HEK293T (cell line): ENCODE data around the gene KLHL26.

Source experiments
- CTCF ChIA-PET: fragments of 350-600 bp; formaldehyde crosslinking; extraction: SDS; loops from one replicate; lab custom pipeline; 2021; ENCODE audit warnings: antibody characterized with exemption, inconsistent platforms; lab: Yijun Ruan, JAX
- POLR2A ChIA-PET: fragments of 350-600 bp; formaldehyde crosslinking; extraction: SDS; loops from one replicate; lab custom pipeline; 2020; ENCODE audit warnings: antibody characterized with exemption, inconsistent platforms; lab: Yijun Ruan, JAX
- DNase-seq: peaks from one replicate; pipeline ENCODE4 v3.0.0; 2012; ENCODE audit warnings: mixed read lengths; ENCODE audit errors: extremely low spot score
- ARNT ChIP-seq: fragments of 450-650 bp; IDR thresholded peaks from 2 replicates; pipeline ENCODE4 v1.6.1; 2017; ENCODE audit warnings: mild to moderate bottlenecking
- BHLHE40 ChIP-seq: fragments of 450-650 bp; IDR thresholded peaks from 2 replicates; pipeline ENCODE4 v1.6.1; 2016; ENCODE audit warnings: mild to moderate bottlenecking, moderate library complexity, borderline replicate concordance
- CTBP1 ChIP-seq: fragments of 450-650 bp; IDR thresholded peaks from 2 replicates; pipeline ENCODE4 v1.6.1; 2016; ENCODE audit warnings: borderline replicate concordance
- ELF4 ChIP-seq: fragments of 450-650 bp; IDR thresholded peaks from 2 replicates; pipeline ENCODE4 v1.6.1; 2017; ENCODE audit warnings: antibody characterized with exemption
- FOXA1 ChIP-seq: fragments of 450-650 bp; IDR thresholded peaks from 2 replicates; pipeline ENCODE4 v1.6.1; 2016; ENCODE audit warnings: mild to moderate bottlenecking
- FOXK2 ChIP-seq: fragments of 450-650 bp; IDR thresholded peaks from 2 replicates; pipeline ENCODE4 v1.6.1; 2016; ENCODE audit warnings: mild to moderate bottlenecking
- FOXM1 ChIP-seq: fragments of 450-650 bp; IDR thresholded peaks from 2 replicates; pipeline ENCODE4 v1.6.1; 2017; ENCODE audit warnings: mild to moderate bottlenecking, borderline replicate concordance
- HDGF ChIP-seq: fragments of 450-650 bp; IDR thresholded peaks from 2 replicates; pipeline ENCODE4 v1.6.1; 2017; ENCODE audit warnings: antibody characterized with exemption, borderline replicate concordance
- L3MBTL2 ChIP-seq: fragments of 450-650 bp; conservative IDR thresholded peaks from 2 replicates; pipeline ENCODE4 v1.6.1; 2016; ENCODE audit warnings: mild to moderate bottlenecking
- LEF1 ChIP-seq: fragments of 450-650 bp; IDR thresholded peaks from 2 replicates; pipeline ENCODE4 v1.6.1; 2017; ENCODE audit warnings: mild to moderate bottlenecking, borderline replicate concordance
- NFRKB ChIP-seq: fragments of 450-650 bp; IDR thresholded peaks from 2 replicates; pipeline ENCODE4 v1.6.1; 2016; ENCODE audit warnings: mild to moderate bottlenecking, moderate library complexity
- PKNOX1 ChIP-seq: fragments of 450-650 bp; IDR thresholded peaks from 2 replicates; pipeline ENCODE4 v1.6.1; 2016
- SP1 ChIP-seq: fragments of 450-650 bp; IDR thresholded peaks from 2 replicates; pipeline ENCODE4 v1.6.1; 2017
- SUZ12 ChIP-seq: fragments of 450-650 bp; IDR thresholded peaks from 2 replicates; pipeline ENCODE4 v1.6.1; 2016; ENCODE audit warnings: mild to moderate bottlenecking
- TARDBP ChIP-seq: fragments of 450-650 bp; IDR thresholded peaks from 2 replicates; pipeline ENCODE4 v1.6.1; 2016
- ZNF384 ChIP-seq: fragments of 450-650 bp; IDR thresholded peaks from 2 replicates; pipeline ENCODE4 v1.6.1; 2016

The KLHL26 gene

DNA sequence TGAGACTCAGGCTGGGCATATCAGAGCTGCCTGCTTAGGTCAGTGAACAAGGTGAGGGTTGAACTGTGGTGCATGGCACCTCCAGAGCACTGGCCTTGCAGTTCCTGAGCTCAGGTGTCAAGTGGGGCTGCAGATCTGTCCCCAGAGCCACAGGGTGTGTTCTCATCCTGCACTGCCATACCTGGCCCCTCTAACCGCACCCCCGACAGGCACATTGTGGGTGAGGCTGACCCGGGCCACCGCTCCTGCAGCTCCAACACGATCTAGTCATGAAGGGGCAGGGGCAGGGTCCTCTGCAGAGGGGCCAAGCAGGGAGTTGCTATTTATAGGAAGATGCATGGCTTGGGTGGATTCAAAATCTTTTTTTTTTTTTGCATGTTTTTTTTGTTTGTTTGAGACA lies 30.0 kb downstream of the KLHL26 start:
- ChIA-PET CTCF (no interaction called here), POLR2A (no interaction called here)
- TF ChIP-seq ELF4 (no peak), SUZ12 (no peak), ZNF384 (no peak), PKNOX1 (no peak), BHLHE40 (no peak), LEF1 (no peak), FOXK2 (no peak), NFRKB (no peak), TARDBP (no peak), FOXA1 (no peak), SP1 (no peak)
- DNase-seq, result no peak

- DNase-seq, result no peak
- TF ChIP-seq FOXM1, result no peak
- no peak for TF ChIP-seq TARDBP
- TF ChIP-seq SUZ12, result no peak
- TF ChIP-seq L3MBTL2, result no peak
- TF ChIP-seq CTBP1, result no peak
- TF ChIP-seq NFRKB, result no peak
- no peak for TF ChIP-seq HDGF
- no peak for TF ChIP-seq PKNOX1
- no peak for TF ChIP-seq BHLHE40
- no peak for TF ChIP-seq ELF4
- TF ChIP-seq SP1, result no peak
- TF ChIP-seq ZNF384, result no peak
- no peak for TF ChIP-seq FOXK2
- no peak for TF ChIP-seq ARNT
- no peak for TF ChIP-seq LEF1
- no peak for TF ChIP-seq FOXA1
Observed at GRCh38 chr19:18667531-18668251, 30.9 kb downstream of the KLHL26 start.

DNA sequence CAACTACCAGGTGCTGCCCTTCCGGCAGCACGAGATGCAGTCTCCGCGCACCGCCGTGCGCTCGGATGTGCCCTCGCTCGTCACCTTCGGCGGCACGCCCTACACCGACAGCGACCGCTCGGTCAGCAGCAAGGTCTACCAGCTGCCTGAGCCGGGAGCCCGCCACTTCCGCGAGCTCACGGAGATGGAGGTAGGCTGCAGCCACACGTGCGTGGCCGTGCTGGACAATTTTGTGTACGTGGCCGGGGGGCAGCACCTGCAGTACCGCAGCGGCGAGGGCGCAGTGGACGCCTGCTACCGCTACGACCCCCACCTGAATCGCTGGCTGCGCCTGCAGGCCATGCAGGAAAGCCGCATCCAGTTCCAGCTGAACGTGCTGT lies 31.4 kb downstream of the KLHL26 start:
- TF ChIP-seq FOXK2, result no peak
- no peak for TF ChIP-seq TARDBP
- TF ChIP-seq FOXM1, result no peak
- no peak for TF ChIP-seq PKNOX1
- no peak for TF ChIP-seq SP1
- TF ChIP-seq FOXA1, result no peak
- TF ChIP-seq NFRKB, result no peak
- no peak for TF ChIP-seq SUZ12
- no peak for TF ChIP-seq BHLHE40
- no peak for DNase-seq
- ChIA-PET CTCF (no interaction called here), POLR2A (no interaction called here)

More at GRCh38 chr19:18667531-18668251, 30.9 kb downstream of the KLHL26 start:
- POLR2A ChIA-PET, result no interaction called here
- CTCF ChIA-PET, result no interaction called here

- CTCF ChIA-PET, result no interaction called here
- no peak for DNase-seq
Observed at GRCh38 chr19:18668744-18669523, 32.1 kb downstream of the KLHL26 start.

GRCh38 chr19:18669524-18669817 lies 32.6 kb downstream of the KLHL26 start:
- CTCF ChIA-PET, result no interaction called here
- TF ChIP-seq HDGF, result no peak
- TF ChIP-seq SP1, result no peak
- no peak for TF ChIP-seq ELF4
- no peak for TF ChIP-seq FOXK2
- no peak for TF ChIP-seq ARNT
- TF ChIP-seq TARDBP, result no peak
- TF ChIP-seq ZNF384, result no peak
- TF ChIP-seq FOXM1, result no peak
- TF ChIP-seq SUZ12, result no peak
- no peak for TF ChIP-seq BHLHE40
- TF ChIP-seq L3MBTL2, result no peak
- no peak for TF ChIP-seq FOXA1
- no peak for TF ChIP-seq PKNOX1
- TF ChIP-seq CTBP1, result no peak
- DNase-seq, result no peak
- POLR2A ChIA-PET, result no interaction called here

More at GRCh38 chr19:18668744-18669523, 32.1 kb downstream of the KLHL26 start:
- POLR2A ChIA-PET, result no interaction called here
- TF ChIP-seq NFRKB (no peak), TARDBP (no peak), LEF1 (no peak), BHLHE40 (no peak), ELF4 (no peak), SUZ12 (no peak), HDGF (no peak), CTBP1 (no peak), SP1 (no peak), FOXA1 (no peak)

DNA sequence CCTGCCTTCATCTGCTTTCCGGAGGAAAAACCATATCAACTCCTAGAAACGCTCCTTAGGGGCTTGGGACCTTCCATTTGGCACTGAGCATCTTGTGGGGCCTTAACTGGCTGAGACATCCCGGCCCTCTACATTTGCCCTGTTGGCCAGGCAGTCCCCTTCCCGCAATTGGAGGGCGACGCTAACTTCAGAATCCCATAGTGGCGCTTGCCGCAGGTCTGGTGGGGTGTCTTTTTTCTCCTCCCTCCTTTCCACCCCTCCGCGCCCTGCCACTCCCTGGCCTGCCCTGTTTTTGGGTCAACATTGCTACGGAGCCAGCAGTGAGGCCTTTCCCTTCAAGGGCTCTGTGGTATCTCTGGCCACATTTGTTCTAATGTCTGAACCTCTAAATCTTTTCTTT lies 33.1 kb downstream of the KLHL26 start:
- CTCF ChIA-PET, result no interaction called here
- POLR2A ChIA-PET, result no interaction called here
- TF ChIP-seq SUZ12, result no peak
- TF ChIP-seq FOXK2, result no peak
- TF ChIP-seq FOXM1, result no peak
- TF ChIP-seq ELF4, result no peak
- no peak for TF ChIP-seq ARNT
- TF ChIP-seq SP1, result no peak
- TF ChIP-seq ZNF384, result no peak
- TF ChIP-seq FOXA1, result no peak
- no peak for TF ChIP-seq L3MBTL2
- DNase-seq, result no peak
